ENCODE data around the gene GALNT2. TPM values are rescaled to one million over a fixed set of nuclear protein-coding genes. Genes with fewer than 3 reads are reported as not detected.

GALNT2 gene
- total and polyA plus RNA-seq, 2 experiments from 2014 or later: 96.7 to 143 TPM

- TF ChIP-seq EZH2phosphoT487 (IDR thresholded peaks at IDR 0.05; ENCODE audit: low read depth, severe bottlenecking, unreplicated experiment) (no peak), EZH2 (IDR thresholded peaks at IDR 0.05; ENCODE audit: borderline replicate concordance) (no peak), CTCF (IDR thresholded peaks at IDR 0.05; ENCODE audit: poor library complexity) (no peak)
- H3K9me3 ChIP-seq (ENCODE audit: low read depth): no peaks in the 10 kb centered on the region
- no peak overlapping the region for H3K4me2 ChIP-seq
- no peaks in the 10 kb centered on the region for H4K20me1 ChIP-seq (ENCODE audit: insufficient read depth, poor library complexity, severe bottlenecking)
- no peaks in the 10 kb centered on the region for H3K9me2 ChIP-seq (replicated peaks; ENCODE audit: insufficient read depth)
- H2AFZ ChIP-seq: no peak overlapping the region
- no peaks in the 10 kb centered on the region for H3K79me2 ChIP-seq
- H3K36me3 ChIP-seq (replicated peaks; ENCODE audit: insufficient read depth, low read depth): no peaks in the 10 kb centered on the region
- H3K4me3 ChIP-seq: no peak overlapping the region
- no peak for DNase-seq (ENCODE audit: low spot score)
- H3K4me1 ChIP-seq (ENCODE audit: insufficient read depth): no peaks in the 10 kb centered on the region
- H3K27me3 ChIP-seq: no peaks in the 10 kb centered on the region
- no peak overlapping the region for H3K27ac ChIP-seq
- 94% methylated on average over 31 of the region's 31 CpGs for WGBS (ENCODE audit: low lambda C conversion rate, missing lambda C conversion rate)
Measured at GRCh38 chr1:230326971-230327891, 260.2 kb downstream of the GALNT2 start.

GRCh38 chr1:230327892-230328284 lies 260.9 kb downstream of the GALNT2 start:
- Histone ChIP-seq H3K27ac (no peak overlapping the region), H3K9me2 (replicated peaks; ENCODE audit: insufficient read depth) (no peaks in the 10 kb centered on the region), H3K79me2 (no peaks in the 10 kb centered on the region), H3K4me2 (no peak overlapping the region), H3K4me1 (ENCODE audit: insufficient read depth) (no peaks in the 10 kb centered on the region), H4K20me1 (ENCODE audit: insufficient read depth, poor library complexity, severe bottlenecking) (no peaks in the 10 kb centered on the region), H3K9me3 (ENCODE audit: low read depth) (no peaks in the 10 kb centered on the region), H3K4me3 (no peak overlapping the region), H3K27me3 (no peaks in the 10 kb centered on the region), H2AFZ (no peak overlapping the region), H3K36me3 (replicated peaks; ENCODE audit: insufficient read depth, low read depth) (no peaks in the 10 kb centered on the region)
- TF ChIP-seq EZH2 (IDR thresholded peaks at IDR 0.05; ENCODE audit: borderline replicate concordance): no peak
- TF ChIP-seq EZH2phosphoT487 (IDR thresholded peaks at IDR 0.05; ENCODE audit: low read depth, severe bottlenecking, unreplicated experiment): no peak
- no peak for TF ChIP-seq CTCF (IDR thresholded peaks at IDR 0.05; ENCODE audit: poor library complexity)
- no peak for DNase-seq (ENCODE audit: low spot score)
- 84% methylated on average over 9 of the region's 9 CpGs for WGBS (ENCODE audit: low lambda C conversion rate, missing lambda C conversion rate)

- no peaks in the 10 kb centered on the region for H3K4me1 ChIP-seq (ENCODE audit: insufficient read depth)
- no peaks in the 10 kb centered on the region for H4K20me1 ChIP-seq (ENCODE audit: insufficient read depth, poor library complexity, severe bottlenecking)
- WGBS (ENCODE audit: low lambda C conversion rate, missing lambda C conversion rate): 86% methylated on average over 7 of the region's 7 CpGs
- DNase-seq (ENCODE audit: low spot score): no peak
- no peaks in the 10 kb centered on the region for H3K36me3 ChIP-seq (replicated peaks; ENCODE audit: insufficient read depth, low read depth)
- H3K79me2 ChIP-seq: no peaks in the 10 kb centered on the region
- TF ChIP-seq EZH2phosphoT487 (IDR thresholded peaks at IDR 0.05; ENCODE audit: low read depth, severe bottlenecking, unreplicated experiment) (no peak), CTCF (IDR thresholded peaks at IDR 0.05; ENCODE audit: poor library complexity) (no peak), EZH2 (IDR thresholded peaks at IDR 0.05; ENCODE audit: borderline replicate concordance) (no peak)
- H2AFZ ChIP-seq: no peak overlapping the region
- no peaks in the 10 kb centered on the region for H3K9me3 ChIP-seq (ENCODE audit: low read depth)
- no peaks in the 10 kb centered on the region for H3K27me3 ChIP-seq
- no peak overlapping the region for H3K27ac ChIP-seq
- no peak overlapping the region for H3K4me2 ChIP-seq
- no peaks in the 10 kb centered on the region for H3K9me2 ChIP-seq (replicated peaks; ENCODE audit: insufficient read depth)
- no peak overlapping the region for H3K4me3 ChIP-seq
Measured at GRCh38 chr1:230328342-230329015, 261.4 kb downstream of the GALNT2 start.
